HG03354 (cell line): ENCODE measurements around the gene TRMT61A.

Experiments
- ATAC-seq: cut with Tn5 transposase; IDR thresholded peaks from one replicate; pipeline ENCODE4 v1.9.1; 2021; ENCODE audit warnings: mild to moderate bottlenecking; ENCODE audit not compliant: unreplicated experiment, poor library complexity, severe bottlenecking

The TRMT61A gene

DNA sequence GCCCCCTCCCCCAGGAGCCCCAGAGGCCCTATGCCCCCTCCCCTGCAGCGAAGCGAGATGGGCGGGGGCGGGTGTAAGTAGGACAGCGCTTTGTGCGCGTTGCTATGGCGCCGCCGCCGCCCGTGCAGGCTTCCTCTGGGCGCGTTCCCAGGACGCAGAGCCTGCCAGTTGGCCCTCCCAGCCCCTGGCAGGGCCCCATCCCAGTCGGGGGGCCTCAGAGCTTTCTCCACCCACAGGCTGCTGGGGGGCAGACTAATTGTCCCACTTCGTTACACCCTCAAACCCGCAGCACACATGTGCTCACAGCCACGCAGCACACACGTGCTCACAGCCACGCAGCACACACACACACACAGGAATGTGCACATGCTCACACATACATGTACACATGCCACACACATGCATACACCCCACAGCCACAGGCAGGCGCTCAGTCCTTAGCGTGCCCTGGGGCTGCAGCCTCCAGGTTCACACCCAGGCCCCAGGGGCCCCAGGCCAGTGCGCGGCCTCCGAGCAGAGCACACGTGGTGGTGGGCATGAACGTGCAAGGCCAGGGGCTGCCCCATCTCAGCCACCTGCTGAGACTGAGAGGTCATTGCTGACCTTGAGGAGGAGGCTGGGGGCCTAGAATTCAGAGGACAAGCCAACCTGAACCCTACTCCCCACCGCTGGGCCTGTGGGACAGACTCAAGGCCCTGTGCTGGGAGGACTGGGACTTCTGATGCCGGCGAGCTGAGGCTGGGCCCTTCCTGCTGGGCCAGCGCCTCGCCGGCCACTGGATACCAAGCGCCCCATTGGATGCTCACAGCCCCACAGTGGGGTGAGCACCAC is 15.6 kb downstream of the TRMT61A start:
- ATAC-seq: no peak

DNA sequence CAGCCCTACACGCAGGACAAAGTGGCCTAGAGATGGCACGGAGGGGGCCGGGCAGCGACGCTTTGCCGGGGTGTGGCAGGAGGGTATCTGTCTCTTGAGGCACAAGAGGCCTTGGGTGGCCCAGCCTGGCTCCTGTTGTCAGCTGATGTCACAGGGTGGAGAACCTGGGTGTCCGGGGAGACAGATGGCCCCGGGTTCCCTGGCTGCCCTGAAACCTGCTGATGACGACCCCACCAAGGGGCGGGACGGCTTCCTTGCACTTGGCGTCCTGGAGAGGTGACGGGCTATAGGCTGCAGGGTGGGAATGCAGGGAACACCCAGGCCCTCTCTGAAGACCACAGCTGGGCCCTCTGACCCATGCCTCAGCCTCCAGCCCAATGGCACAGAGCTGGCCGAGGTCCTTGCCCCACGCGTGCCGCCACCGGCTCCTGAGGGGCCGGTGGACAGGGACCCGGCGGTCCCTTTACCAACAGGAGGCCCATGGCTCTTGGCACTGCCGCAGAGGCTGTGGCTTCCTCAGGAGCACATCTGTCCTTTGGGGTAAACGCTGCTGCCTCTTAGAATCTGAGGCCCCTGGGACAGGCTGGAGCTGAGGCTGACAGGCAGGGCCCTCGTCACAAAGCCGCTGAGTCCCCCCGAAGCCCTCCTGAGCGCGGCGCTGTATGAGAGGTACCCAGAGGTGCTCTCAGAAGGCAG is 16.4 kb downstream of the TRMT61A start:
- no peak for ATAC-seq

DNA sequence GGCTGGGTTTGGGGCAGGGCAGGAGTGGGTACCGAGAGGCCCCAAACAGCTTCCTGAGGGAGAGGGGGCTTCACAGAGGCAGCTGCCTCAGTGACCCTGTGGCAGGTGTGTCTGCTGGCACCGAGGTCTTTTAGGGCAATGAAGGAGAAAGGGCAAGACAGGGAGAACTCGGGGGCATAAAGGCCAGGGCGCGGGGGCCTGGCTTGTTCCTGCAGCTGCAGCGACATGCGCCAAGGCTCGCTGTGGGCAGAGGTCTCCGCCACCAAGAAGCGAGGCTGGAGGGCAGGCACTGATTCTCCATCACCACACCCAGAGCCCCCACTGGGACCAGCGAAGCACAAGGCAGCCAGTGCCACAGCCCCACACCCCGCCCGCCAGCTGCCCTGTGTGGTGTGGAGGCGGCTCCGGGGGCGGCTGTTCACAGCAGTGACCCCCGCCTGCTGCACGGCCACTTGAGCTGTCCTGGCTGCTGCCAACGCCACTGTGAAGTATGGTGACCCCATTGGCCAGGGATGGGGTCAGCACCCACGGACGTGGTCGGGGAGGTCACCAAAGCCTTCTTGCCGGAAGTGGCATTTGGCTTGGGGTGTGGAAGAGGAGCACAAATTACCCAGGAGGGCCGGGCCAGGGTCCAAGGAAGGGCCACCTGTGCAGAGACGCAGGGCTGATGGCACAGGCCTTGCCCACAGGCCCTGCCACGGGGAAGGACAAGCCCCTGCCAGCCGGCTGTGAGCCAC is 17.1 kb downstream of the TRMT61A start:
- no peak for ATAC-seq

DNA sequence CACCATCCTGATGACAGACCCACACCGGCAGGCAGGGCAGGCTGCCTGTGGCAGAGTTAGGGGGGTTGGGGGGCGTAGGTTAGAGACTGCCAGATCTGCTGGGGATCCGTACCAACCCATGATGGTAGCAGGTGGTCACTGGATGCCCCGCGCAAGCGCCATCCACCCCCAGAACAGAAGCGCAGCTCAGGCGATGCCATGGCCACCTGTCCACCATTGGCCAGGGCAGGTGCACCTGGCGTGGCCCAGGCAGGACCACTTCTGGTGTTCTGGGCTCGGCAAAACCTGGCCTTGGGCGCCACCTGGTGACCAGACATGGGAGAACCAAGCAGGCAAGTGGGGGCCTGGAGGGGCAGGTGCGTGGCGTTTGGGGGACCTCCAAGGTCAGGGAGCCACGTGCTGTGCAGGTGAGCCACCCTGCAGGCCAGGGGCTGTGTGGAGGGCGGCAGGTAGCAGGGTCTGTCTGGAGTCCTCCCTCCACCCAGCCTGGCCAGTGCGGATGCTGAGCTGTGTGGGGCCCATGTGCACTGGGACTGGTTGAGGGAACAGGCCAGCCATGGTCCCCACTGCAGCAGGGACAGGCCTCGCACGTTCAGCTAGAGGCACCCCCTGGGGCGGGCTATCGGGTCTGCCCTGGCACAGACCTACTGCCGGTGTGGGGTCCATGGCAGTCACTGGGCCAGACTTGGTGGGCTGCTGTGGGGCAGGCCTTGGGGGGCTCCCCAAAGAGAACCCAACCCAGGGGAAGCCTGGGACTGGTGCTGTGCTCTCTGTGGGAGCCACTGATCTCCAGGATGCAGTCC is 17.9 kb downstream of the TRMT61A start:
- ATAC-seq: no peak

DNA sequence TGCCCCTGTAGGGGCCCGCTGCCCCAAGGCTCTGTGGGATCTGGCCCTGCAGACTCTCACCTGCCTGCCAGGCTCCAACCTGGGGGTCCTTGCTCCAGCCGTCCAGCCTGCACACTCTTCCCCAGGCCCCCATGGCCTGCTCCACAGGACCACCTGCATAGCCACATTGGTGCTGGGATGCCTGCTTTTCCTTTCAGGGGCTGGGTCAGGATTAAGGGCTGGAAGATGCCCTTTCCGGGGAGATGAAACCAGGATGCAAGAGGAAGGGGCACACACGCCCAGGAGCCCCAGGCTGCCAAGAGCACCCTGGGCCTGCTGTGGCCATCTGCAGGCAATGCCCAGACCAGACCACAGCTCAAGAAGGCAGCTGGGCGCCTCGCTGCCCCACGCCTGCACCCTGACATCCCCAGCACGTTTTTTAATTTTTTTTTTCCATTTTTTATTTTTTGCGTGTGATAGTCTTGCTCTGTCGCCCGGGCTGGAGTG is 18.5 kb downstream of the TRMT61A start:
- ATAC-seq: no peak

DNA sequence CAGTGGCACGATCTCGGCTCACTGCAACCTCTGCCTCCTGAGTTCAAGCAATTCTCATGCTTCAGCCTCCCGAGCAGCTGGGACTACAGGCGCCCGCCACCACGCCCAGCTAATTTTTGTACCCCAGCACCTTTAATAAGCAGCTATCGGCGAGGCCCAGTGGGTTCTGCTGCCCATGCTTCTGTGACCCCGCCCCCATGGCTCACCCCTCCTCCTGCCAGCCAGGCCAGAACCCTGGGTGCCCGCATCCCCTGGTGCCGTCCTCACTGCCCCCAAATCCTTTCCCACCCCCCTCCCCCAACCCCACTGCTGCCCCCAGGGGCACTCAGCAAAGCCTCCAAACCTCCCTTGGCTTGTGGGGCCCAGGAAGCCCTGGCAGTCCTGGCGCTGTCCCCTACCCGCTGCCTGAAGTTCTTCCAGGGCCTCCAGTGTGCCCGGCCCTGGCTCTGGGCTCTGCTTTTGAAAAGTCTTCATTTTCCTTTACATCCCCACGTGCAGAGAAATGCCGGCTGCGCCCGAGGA is 19.0 kb downstream of the TRMT61A start:
- no peak for ATAC-seq

DNA sequence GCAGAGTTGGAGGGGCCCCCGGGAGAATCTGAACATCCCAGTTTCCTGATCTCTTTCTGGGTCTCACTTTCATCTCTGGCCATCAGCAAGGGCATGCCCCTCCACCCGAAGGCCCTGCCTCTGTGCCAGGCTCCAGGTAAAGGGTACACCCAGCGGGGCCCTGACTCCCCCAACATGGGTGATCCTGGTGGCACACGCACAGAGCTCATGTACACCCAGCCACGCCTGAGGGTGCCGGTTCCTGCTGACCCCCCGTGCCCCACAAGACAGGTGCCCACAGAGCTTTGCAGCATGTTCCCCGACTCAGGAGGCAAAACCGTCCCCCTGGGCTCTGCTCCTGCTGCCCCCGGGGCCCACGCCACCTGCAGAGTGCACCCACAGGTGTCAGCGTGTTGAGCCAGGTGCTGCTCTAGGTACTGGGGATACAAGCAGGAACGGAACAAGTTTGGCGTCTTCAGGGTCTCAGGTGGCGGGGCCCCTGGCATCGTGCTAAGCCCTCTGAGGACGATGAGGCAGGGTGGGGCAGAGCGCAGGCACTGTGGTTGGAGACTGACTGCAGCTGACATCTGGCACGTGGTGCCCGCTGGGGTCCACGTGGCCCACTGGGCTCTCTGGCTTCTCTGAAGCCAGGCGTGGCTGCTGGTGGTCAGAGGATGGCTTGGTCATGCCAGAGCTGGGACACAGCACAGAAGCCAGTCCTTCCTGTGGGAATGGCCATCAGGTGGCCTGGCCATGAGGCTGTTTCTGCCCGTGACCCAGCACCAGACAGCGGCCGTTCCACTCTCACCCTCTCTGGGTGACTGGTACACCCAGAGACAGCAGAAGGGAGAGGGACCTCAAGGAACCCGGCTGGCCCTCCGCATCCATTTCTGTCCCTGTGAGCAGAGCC is 19.7 kb downstream of the TRMT61A start:
- ATAC-seq: no peak

DNA sequence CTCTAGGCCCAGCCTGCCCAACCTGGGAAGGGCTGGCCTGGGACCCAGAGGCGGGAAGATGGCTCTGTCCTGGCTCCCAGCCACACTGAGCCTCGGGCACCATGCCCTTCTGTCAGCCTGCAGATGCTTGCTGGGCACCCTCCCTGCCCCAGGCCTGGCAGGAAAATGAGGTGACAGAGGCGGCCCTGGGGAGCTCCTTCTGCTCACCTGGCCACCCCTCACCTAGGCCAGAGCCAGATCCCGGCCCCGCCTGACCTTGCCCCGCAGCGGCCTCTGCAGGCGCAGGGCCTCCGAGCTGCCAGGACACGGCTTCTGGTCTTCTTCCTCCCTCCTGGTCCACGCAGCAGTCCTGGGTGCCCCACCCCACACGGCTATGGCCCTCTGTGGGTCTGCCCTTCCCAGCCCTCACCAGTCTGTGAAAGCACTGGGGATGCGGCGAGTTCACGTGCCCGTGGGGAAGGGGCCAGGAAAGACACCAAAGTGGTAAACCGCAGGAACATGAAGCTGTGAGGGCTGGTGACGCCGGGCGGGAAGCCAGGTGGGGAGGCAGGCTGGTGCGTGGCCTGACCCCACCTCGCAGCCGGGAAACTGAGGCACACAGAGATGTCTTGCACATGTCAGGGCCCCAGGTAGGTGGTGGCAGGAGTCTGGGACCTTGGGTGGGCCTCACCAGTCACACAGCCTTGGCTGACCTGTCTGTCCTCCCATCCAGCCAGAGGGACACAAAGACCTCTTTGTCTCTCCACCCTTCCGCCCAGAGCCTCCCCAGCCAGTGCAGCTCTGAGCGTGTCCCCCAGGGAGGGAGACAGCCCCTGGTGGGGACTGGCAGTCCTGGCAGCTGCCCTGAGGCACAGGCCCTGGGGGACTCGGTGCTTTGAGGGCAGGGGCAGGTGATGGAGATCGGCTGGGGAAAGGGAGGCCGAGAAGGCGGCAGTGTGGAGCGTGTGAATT is 20.6 kb downstream of the TRMT61A start:
- no peak for ATAC-seq

DNA sequence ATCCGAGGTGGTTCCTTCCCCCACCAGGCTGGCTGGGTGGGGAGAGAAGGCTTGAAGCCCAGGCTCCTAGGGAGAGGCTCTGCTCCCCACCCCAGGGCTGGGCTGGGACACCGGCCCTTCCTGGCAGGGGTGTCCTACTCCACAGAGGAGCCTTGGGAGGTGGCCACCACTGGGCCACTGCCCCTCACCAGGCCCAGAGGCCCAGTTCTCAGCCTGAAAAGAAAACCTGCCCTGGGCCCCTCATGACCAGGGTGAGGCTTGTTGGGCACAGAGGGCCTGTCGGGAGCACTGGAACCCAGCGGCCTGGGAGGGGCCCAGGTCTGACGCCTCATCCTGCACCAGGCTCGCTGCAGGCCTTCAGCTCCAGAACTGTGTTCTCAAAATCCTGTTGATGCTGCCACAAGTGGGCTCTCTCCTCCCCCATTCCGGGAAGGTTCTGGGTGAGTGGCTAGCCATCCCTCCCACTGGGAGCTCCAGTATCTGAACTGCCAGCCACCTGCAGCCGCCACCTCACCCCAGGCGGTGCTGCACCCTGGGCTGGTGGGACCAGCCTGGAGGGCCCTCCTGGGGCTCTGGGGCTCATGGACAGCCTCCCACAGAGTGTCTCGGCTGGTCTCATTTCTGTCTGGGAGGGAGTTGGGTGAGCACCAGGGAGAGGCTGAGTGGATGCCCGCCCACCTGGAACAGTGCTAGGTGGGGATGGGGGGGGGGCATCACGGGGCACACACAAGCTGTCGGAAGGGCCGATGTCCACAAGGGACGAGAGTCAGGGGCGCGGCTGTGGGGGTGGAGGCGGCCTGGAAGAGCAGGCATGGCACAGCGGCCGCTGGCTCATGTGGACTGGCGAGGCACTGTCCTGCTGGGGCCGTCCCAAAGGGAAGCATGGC is 21.7 kb downstream of the TRMT61A start:
- ATAC-seq: no peak

DNA sequence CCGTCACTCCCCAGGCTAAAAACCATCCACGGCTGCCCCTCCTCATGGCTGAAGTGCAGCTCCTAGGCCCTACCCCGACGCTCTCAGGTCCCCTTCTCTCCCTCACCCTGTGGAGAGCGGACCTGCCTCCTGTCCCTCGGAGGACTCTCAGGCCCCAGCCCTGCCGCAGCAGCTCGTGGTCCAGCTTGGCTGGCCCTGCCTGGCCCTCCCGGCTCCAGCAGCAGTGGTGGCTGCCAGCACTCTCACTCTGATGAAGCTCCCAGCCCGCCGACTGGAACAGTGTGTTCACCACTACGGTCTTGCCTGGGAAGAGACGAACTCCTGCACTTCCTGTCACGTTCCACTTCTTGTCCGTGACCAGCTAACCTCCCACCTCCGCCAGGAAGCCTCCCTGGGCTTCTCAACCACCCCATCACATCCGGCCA is 22.4 kb downstream of the TRMT61A start:
- no peak for ATAC-seq

DNA sequence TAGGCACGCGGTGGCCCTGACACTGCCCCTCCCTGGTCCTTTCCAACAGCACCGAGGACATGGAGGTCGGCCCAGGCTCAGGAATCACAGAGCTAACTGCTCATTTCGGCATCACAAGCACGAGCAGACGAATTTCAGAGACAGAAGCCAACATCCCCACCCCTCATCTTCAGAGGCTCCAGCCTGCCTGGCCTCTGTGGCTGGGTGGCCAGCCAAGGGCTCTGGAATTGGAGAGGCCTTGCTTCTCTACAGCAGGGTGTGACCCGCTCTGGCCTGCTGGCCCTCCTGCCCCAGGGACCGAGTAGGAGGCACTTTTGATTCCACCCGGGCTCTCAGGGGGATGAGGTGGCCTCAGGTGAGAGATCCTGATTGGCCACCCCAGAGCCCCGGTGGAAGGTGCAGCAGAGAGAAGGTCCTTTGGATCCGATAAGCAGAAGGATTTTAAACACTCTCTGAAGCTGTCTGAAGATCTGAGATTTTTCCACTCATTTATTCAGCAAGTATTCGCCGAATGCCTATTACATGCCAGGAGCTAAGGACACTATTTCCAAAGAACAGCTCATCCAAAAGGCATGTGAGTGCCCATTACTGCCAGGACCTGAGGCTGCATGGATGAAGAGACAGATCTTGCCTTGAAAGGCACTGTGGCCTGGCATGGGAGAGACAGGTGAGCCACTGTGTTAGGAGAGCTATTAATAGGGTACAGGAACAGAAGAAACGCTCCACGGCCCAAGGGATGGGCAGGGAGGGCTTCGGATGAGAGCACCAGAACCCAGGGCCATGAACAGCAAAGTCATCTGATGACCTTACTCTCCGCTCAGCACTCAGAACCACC is 23.2 kb downstream of the TRMT61A start:
- ATAC-seq: no peak

DNA sequence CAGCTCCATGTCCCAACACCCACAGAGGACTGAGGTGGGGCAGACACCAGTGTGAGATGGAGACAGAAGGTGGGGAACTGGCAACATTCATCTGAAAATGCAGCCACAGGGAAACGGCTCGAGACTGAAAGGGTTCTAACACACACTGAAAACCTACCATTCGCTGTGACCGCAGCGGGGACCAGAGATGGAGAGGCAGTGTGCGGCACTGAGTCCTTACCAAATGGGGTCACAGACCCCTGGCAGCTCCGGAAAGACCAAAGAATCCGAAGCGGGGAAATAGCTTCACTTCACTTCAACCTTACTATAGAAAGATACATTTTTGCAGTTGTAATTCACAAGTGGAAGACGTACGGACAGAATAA is 23.8 kb downstream of the TRMT61A start:
- ATAC-seq: no peak

DNA sequence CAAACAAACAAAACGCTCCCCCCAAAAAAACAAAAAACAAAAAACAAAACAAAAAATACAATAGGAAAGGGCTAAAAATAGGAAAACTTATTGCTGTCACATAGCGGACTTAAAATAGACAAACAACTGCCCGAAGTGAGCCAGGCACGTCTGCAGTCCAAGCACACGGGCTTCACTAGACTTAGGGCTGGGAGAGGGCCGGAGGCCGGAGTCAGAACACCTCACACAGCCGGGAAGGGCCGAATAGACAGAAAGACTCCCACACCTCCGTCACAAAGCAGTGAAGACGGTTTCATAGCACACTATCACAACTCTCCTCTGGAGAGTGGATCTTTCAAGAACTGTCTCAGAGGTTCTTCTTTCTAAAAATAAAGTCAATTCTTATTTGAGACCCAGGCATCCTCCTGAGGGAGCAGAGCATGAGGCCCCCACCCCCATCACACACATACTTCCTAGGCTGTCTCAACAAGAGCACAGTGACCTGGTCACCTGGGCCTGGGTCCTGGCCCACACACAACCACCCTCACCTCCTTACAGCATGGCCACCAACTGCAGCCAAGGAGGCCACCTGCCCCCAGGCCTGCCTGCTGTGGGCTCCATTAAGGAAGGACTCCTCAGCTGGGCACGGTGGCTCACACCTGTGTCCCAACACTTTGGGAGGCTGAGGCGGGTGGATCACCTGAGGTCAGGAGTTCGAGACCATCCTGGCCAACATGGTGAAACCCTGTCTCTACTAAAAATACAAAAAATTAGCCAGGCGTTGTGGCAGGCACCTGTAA is 26.8 kb downstream of the TRMT61A start:
- no peak for ATAC-seq

DNA sequence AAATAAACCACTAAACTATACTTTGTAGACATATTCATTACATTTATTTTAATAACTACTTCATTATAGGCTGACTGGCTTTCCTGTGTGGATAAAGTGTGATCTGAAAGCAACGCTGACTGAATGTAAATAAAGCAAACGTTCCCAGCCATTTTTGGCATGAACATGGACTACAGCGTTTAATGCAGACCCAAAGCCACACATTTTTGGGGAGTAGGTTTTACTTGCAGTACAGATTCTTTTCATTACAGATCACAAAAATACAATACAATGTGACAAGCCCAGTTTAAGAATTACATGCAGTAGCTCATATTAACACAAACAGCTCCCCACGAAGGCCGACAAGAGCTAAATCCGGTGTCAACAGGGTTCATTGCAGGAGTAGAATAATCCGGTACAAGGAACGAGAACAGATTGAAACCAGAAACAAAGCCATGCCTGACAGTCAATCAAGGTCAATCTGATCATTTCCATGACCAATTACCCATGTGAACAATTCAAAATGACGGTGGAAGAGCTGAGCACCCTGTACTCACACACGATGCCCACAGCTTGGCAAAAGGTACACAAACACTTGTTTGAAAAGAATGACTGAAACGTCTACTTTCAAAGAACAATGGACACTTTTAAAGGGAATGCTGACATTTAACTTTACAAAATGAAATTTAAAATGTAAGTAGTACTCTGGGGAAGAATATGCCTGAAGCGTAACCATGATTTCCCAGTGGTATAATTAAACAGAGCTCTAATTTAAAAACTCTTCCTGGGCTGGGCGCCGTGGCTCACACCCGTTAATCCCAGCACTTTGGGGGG is 28.2 kb downstream of the TRMT61A start:
- no peak for ATAC-seq
